ENCODE results near the gene NTN1. TPM values are rescaled to one million over a fixed set of nuclear protein-coding genes. Genes with fewer than 3 reads are reported as not detected.

NTN1 gene
- total and polyA plus RNA-seq, 2 experiments from 2014 or later = 0.11 to 0.21 TPM

DNA sequence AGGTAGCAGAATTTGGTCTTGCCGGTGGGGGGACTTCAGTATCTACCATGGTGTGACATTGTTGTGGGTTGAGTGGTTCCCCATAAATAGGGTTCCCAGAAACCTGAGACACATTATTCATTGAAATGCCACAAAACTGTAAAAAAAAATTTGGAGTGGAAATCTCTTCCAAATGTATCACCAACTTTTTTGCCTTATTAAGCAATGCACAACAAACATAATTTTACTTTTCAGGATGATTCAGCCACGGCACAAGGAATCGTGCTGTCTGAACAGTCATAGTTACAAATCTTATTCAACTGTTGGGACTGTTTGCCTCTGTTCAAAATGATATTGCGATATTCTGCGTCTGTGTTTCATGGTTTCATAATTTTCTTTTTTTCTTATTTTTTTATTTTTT lies 181.2 kb downstream of the NTN1 start:
- Histone ChIP-seq H3K9ac (no peak overlapping the region), H3K9me3 (ENCODE audit: low read depth) (no peaks in the 10 kb centered on the region), H3K4me2 (ENCODE audit: unreplicated experiment) (no peak overlapping the region), H4K20me1 (ENCODE audit: insufficient read depth) (no peaks in the 10 kb centered on the region), H3K9me2 (ENCODE audit: insufficient read depth) (no peaks in the 10 kb centered on the region), H3K27ac (peak overlapping the region; percentile 39; the same call in 1 of the 2 replicates), H3K4me1 (ENCODE audit: insufficient read depth) (no peaks in the 10 kb centered on the region), H3F3A (ENCODE audit: insufficient read depth) (no peaks in the 10 kb centered on the region), H3K79me2 (ENCODE audit: insufficient read depth) (no peaks in the 10 kb centered on the region), H2AFZ (no peak overlapping the region), H3K36me3 (ENCODE audit: low read depth) (no peaks in the 10 kb centered on the region), H3K27me3 (replicated peaks; ENCODE audit: insufficient read depth) (peaks cover 3% of the 10 kb centered on the region; the same call in 1 of the 2 replicates), H3K4me3 (no peak overlapping the region)
- in situ Hi-C loops (cut with MboI) = no loop called here
- 41 to 45% methylated on average over 5 of the region's 5 CpGs for WGBS, 2 experiments (ENCODE audit: low coverage in 1 of 2, low lambda C conversion rate in 2 of 2, missing lambda C conversion rate in 2 of 2)
- DNase-seq = peak; percentile 75
- TF ChIP-seq EZH2 (IDR thresholded peaks at IDR 0.05; ENCODE audit: insufficient read depth, poor library complexity, severe bottlenecking) (no peak), EZH2phosphoT487 (IDR thresholded peaks at IDR 0.05; ENCODE audit: insufficient read depth, low read depth) (no peak)

GRCh38 chr17:9203771-9204425 lies 182.6 kb downstream of the NTN1 start:
- no peaks in the 10 kb centered on the region for H3K9me3 ChIP-seq (ENCODE audit: low read depth)
- no peaks in the 10 kb centered on the region for H3K4me1 ChIP-seq (ENCODE audit: insufficient read depth)
- no peaks in the 10 kb centered on the region for H3K9me2 ChIP-seq (ENCODE audit: insufficient read depth)
- in situ Hi-C loops (cut with MboI) = no loop called here
- no peaks in the 10 kb centered on the region for H3K79me2 ChIP-seq (ENCODE audit: insufficient read depth)
- no peaks in the 10 kb centered on the region for H3F3A ChIP-seq (ENCODE audit: insufficient read depth)
- TF ChIP-seq EZH2 (IDR thresholded peaks at IDR 0.05; ENCODE audit: insufficient read depth, poor library complexity, severe bottlenecking) = no peak
- no peak for TF ChIP-seq EZH2phosphoT487 (IDR thresholded peaks at IDR 0.05; ENCODE audit: insufficient read depth, low read depth)
- H3K9ac ChIP-seq = no peak overlapping the region
- H3K27me3 ChIP-seq (replicated peaks; ENCODE audit: insufficient read depth) = peaks cover 3% of the 10 kb centered on the region; the same call in 1 of the 2 replicates
- no peak overlapping the region for H2AFZ ChIP-seq
- H3K4me3 ChIP-seq = no peak overlapping the region
- H4K20me1 ChIP-seq (ENCODE audit: insufficient read depth) = no peaks in the 10 kb centered on the region
- WGBS, 2 experiments (ENCODE audit: low coverage in 1 of 2, low lambda C conversion rate in 2 of 2, missing lambda C conversion rate in 2 of 2) = 77 to 80% methylated on average over 3 of the region's 3 CpGs
- no peak for DNase-seq
- H3K4me2 ChIP-seq (ENCODE audit: unreplicated experiment) = no peak overlapping the region
- H3K36me3 ChIP-seq (ENCODE audit: low read depth) = no peaks in the 10 kb centered on the region
- no peak overlapping the region for H3K27ac ChIP-seq

DNA sequence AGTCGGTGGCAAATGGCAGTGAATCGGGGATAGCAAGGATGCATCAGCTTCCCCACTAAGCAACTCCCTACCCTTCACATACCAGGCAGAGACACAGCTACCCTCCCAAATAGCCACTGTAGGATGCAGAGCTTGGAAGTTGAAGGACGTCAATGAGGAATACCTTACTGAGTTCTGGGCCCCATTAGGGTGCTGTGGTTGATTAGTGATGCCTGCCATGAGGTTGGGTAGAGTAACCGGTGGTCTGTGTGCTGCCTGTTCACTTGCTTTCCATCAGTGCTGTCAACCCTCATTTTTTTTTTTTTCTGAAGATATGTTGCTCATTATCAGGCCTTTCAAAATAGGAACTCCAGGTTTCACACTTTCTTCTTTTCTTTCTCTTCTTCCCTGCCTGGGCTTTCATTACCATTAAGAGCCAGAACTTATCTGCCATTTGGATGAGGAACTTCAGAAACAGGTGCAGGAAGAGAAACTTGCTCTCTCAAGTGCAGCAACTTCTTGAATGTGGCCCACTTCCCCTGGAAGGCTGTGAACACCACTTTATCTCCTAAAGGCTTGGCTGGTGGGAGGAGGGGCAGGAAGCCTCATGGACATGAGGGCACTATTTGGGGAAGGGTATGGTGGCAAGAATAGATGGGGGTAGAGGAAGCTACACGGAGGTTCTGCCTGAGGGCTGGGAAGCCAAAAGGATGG lies 183.5 kb downstream of the NTN1 start:
- Histone ChIP-seq H3K4me1 (ENCODE audit: insufficient read depth) (no peaks in the 10 kb centered on the region), H3K9ac (no peak overlapping the region), H4K20me1 (ENCODE audit: insufficient read depth) (no peaks in the 10 kb centered on the region), H3K9me2 (ENCODE audit: insufficient read depth) (no peaks in the 10 kb centered on the region), H3K79me2 (ENCODE audit: insufficient read depth) (no peaks in the 10 kb centered on the region), H3F3A (ENCODE audit: insufficient read depth) (no peaks in the 10 kb centered on the region), H3K27me3 (replicated peaks; ENCODE audit: insufficient read depth) (peaks cover 3% of the 10 kb centered on the region; the same call in 1 of the 2 replicates), H3K4me2 (ENCODE audit: unreplicated experiment) (no peak overlapping the region), H2AFZ (no peak overlapping the region), H3K36me3 (ENCODE audit: low read depth) (no peaks in the 10 kb centered on the region), H3K4me3 (no peak overlapping the region), H3K27ac (no peak overlapping the region), H3K9me3 (ENCODE audit: low read depth) (no peaks in the 10 kb centered on the region)
- 76 to 77% methylated on average over 5 of the region's 5 CpGs for WGBS, 2 experiments (ENCODE audit: low coverage in 1 of 2, low lambda C conversion rate in 2 of 2, missing lambda C conversion rate in 2 of 2)
- TF ChIP-seq EZH2 (IDR thresholded peaks at IDR 0.05; ENCODE audit: insufficient read depth, poor library complexity, severe bottlenecking) (no peak), EZH2phosphoT487 (IDR thresholded peaks at IDR 0.05; ENCODE audit: insufficient read depth, low read depth) (no peak)
- DNase-seq = no peak
- in situ Hi-C loops (cut with MboI) = no loop called here

GRCh38 chr17:9205520-9206409 lies 184.5 kb downstream of the NTN1 start:
- no peak overlapping the region for H3K4me2 ChIP-seq (ENCODE audit: unreplicated experiment)
- H3K4me3 ChIP-seq = no peak overlapping the region
- no peak overlapping the region for H2AFZ ChIP-seq
- no peaks in the 10 kb centered on the region for H4K20me1 ChIP-seq (ENCODE audit: insufficient read depth)
- H3K9me2 ChIP-seq (ENCODE audit: insufficient read depth) = no peaks in the 10 kb centered on the region
- TF ChIP-seq EZH2phosphoT487 (IDR thresholded peaks at IDR 0.05; ENCODE audit: insufficient read depth, low read depth) (no peak), EZH2 (IDR thresholded peaks at IDR 0.05; ENCODE audit: insufficient read depth, poor library complexity, severe bottlenecking) (no peak)
- H3K79me2 ChIP-seq (ENCODE audit: insufficient read depth) = no peaks in the 10 kb centered on the region
- no peaks in the 10 kb centered on the region for H3K4me1 ChIP-seq (ENCODE audit: insufficient read depth)
- no peak overlapping the region for H3K9ac ChIP-seq
- H3K36me3 ChIP-seq (ENCODE audit: low read depth) = no peaks in the 10 kb centered on the region
- no peaks in the 10 kb centered on the region for H3F3A ChIP-seq (ENCODE audit: insufficient read depth)
- H3K9me3 ChIP-seq (ENCODE audit: low read depth) = no peaks in the 10 kb centered on the region
- DNase-seq = no peak
- no peak overlapping the region for H3K27ac ChIP-seq
- in situ Hi-C loops (cut with MboI) = no loop called here
- 81% methylated on average over 13 to 14 of the region's 14 CpGs for WGBS, 2 experiments (ENCODE audit: low coverage in 1 of 2, low lambda C conversion rate in 2 of 2, missing lambda C conversion rate in 2 of 2)
- H3K27me3 ChIP-seq (replicated peaks; ENCODE audit: insufficient read depth) = peaks cover 3% of the 10 kb centered on the region; the same call in 1 of the 2 replicates
